Islet of Langerhans (tissue), 1 donor: Measurements from ENCODE around the gene C9orf152.
"Not testable (repeated sequence)": the region's sequence is repeated elsewhere in the genome, so short reads cannot be mapped to it uniquely, and the experiment has no call there.

Experiments used
- FAIRE-seq: peaks from one replicate; lab custom pipeline; 2011; peaks lifted over from hg19 to GRCh38; lab: Jason Lieb, UNC

The C9orf152 gene

GRCh38 chr9:110214586-110215355 lies 6.8 kb upstream of the C9orf152 start:
- FAIRE-seq: no peak

GRCh38 chr9:110214090-110214489 lies 6.1 kb upstream of the C9orf152 start:
- no peak for FAIRE-seq

GRCh38 chr9:110213413-110214044 lies 5.6 kb upstream of the C9orf152 start:
- no peak for FAIRE-seq

DNA sequence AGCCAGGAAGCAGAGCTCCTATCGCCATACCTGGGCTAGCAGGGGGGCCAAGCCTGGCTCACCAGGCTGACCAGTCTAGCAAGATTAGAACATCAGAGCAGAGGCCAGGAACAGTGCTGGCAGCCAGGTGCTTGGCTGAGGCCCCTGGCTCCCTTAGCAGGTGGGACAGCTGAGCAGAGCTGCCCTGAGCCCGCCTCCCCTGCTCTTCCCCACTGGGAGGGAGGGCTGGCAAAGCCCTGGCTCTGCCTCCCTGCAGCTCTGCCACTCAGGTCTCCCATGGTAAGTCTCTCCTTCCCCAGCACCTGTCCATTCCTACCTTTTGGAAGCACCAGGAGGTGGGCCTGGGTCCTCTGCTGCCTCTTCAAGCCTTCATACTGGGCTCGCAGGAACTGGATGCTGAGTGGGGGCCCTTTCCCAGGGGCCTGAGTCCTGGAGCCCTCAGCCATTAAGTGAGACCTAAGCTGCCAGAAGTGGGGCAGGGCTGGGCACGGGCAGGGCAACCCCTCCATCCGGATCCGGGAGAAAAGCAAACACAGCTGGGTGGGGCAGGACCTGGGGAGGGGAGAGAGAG lies 803 bp downstream of the C9orf152 start:
- no peak for FAIRE-seq

- FAIRE-seq: no peak
These were observed 1.6 kb downstream of the C9orf152 start for GRCh38 chr9:110206389-110206788.

DNA sequence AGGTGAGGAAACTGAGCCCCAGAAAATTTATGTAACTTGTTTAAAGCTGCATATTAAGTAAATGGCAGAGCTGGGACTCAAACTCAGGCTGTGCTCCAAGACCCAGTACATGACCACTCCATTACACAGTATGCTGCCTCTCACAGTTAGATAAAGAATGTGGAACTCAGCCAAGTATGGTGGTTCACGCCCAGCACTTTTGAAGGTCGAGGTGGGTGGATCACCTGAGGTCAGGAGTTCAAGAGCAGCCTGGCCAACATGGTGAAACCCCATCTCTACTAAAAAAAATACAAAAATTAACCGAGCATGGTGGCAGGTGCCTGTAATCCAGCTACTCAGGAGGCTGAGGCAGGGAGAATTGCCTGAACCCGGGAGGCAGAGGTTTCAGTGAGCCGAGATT lies 2.3 kb downstream of the C9orf152 start:
- FAIRE-seq: not testable (repeated sequence)

- FAIRE-seq: no peak
These were observed 5.7 kb downstream of the C9orf152 start for GRCh38 chr9:110202232-110202631.

DNA sequence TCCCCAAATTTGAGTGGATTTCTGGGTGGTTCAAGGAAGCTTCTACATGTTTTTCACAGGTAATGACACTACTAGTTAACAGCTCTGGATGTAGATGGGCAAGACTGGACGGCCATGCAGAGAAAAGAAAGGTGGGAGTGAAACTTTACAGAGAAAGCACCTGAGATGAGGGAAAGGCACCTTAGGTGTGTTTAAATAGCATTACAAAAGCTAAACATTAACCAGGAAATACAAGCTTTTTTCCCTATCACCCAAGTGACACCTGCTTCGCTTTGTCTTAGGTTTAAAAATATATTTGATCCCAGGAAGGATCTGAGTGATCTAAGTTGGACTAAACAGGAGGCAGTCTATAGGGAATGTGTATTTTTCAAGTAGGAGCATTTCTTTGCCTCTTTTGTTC lies 8.3 kb downstream of the C9orf152 start:
- no peak for FAIRE-seq

DNA sequence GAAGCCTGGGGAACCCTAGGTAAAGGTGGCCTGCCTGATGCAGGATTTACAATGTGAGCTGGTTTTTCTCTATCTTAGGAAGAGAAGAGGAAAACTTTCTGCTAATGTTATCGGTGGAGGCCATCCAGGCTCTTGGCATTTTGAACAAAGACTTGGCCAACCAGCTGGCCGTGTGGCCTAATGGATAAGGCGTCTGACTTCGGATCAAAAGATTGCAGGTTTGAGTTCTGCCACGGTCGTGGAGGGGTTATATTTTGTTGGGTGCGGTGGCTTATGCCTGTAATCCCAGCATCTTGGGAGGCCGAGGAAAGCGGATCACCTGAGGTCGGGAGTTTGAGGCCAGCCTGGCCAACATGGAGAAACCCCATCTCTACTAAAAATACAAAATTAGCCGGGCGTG lies 9.6 kb downstream of the C9orf152 start:
- FAIRE-seq: no peak

DNA sequence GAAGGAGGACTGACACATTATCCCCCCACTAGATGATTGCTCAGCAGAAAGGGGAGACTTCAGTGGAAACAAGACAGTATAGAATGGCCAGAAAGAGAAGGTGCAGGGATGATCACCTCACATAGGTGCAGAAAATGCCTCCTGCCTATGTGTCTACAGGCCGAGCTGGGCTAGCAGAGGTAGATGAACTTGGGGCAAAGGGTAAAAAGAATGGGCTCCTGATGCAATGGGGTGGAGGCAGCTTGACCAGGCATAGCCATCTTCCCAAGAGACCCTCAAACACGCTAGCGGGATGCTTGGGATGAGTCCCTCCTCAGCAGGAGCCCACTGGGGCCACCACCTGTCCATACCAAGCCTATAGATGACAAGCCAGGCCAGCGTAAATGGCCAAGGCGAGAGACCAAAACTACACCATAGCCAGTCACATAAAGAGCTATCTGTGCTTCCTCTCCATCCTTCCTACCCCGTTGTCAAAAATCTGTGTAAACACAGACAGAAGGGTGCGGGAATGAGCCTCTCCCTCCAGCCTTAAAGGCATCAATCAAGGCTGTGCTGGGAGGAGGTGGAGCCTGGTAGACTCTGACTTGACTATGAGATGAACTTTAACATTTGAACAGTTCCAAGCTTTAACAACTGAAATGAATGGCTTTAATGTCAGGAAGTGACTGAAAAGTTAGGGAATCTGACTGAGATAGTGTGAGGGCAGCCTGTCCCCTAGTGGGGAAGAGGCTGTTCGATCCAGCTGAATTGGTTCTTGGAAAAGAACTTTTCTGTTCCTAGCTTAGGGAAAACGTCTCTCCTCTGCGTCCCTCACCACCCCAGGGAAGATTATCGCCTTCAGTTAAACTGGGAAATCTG lies 10.4 kb downstream of the C9orf152 start:
- no peak for FAIRE-seq

- FAIRE-seq: not testable (repeated sequence)
These were observed 11.9 kb downstream of the C9orf152 start for GRCh38 chr9:110196084-110196499.

GRCh38 chr9:110192531-110193261 lies 15.3 kb downstream of the C9orf152 start:
- no peak for FAIRE-seq

DNA sequence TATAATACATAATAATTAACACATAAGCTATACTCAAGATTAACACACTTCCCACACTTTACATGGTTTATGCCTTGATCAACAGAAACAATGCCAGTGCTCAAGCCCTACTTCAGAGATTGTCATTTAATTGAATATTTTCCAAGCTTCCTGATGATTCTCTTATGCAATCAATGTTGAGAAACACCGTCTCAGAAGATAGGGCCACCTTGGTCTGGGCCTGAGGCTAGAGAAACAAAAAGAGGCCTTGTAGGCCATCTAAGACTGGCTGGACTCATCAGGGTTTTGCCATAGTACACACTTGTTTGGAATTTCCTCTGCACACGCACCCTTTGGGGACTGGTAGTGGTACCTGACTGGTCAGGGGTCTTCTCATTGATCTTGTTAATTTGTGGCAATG lies 16.3 kb downstream of the C9orf152 start:
- FAIRE-seq: no peak

GRCh38 chr9:110189559-110190320 lies 18.2 kb downstream of the C9orf152 start:
- no peak for FAIRE-seq

GRCh38 chr9:110188991-110189390 lies 19.0 kb downstream of the C9orf152 start:
- FAIRE-seq: no peak

- FAIRE-seq: no peak
These were observed 19.9 kb downstream of the C9orf152 start for GRCh38 chr9:110188101-110188500.

DNA sequence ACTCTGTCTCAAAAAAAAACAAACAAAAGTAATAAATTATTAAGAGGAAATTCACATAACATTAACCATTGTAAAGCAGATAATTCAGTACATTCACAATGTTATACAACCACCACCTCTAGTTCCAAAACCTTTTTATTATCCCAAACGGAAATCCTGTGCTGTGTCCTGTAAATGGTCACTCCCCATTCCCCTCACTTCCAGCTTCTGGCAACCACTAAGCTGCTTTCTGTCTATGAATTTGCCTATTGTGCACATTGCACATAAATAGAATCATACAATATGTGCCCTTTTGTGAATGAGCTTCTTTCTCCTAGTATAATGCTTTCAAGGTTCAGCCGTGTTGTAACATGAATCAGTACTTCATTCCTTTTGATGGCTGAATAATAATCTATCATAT lies 20.8 kb downstream of the C9orf152 start:
- FAIRE-seq: no peak

GRCh38 chr9:110186254-110186653 lies 21.7 kb downstream of the C9orf152 start:
- no peak for FAIRE-seq

DNA sequence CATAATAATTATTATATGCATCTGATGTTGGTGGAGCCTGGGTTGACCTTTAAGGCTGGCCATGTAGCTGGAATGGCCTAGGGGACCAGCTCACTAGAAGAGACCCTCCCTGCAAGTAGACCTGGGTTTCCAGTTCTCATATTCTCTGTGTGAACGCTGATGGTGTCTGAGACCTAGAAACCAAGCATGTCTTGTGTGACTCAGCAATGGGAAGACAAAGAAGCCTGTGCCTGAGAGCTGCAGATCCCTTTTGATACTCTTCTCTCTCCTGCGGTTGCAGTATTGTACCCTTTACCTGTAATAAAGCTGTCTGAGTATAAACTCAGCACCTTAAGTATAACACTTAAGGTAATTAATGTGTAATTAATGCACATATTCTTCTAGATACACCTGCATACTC lies 22.2 kb downstream of the C9orf152 start:
- no peak for FAIRE-seq

DNA sequence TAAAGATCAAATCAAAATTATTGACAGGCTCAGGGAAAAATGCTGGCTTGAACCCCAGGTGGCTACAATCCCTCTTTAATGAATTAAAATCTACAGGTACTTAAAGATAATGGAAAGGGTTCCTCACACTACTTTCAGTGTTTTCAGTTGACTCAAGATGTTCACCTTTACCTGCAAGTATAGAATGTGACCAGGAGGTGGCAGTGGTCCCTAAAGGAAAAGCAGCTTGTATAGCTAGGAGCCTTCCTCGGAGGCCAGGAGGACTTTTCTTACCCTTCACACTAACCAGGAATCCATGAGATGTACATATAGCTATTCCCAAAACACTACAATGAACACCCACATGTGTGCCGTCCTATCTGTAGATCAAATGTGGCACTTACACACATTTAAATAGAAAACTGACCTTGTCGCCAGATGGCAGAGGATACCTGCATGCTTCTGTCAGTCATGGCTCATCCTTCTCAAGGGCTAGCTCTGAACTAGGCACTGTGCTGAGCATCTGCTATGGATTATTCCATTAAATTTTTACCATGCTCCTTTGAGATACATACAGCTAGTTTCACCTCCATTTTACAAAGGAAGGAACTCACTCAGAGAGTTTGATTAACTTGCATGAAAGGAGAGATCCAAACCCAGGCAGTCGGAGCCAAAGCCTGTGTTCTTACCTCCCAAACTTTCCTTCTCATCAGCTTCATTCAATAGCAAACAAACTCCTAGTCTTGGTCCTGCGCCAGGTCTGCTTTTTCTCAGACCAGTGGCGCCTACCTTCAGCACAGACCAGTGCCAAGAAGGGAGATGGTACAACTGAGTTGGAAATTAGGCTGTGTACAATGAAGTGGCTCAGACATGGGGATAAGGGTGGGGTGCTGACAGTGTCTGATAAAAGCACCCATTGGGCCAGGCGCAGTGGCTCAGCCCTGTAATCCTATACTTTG lies 24.5 kb downstream of the C9orf152 start:
- FAIRE-seq: peak; percentile 74
